ENCODE measurements around the gene POMZP3.
"Not testable (repeated sequence)": the region's sequence is repeated elsewhere in the genome, so short reads cannot be mapped to it uniquely, and the experiment has no call there.

DNA sequence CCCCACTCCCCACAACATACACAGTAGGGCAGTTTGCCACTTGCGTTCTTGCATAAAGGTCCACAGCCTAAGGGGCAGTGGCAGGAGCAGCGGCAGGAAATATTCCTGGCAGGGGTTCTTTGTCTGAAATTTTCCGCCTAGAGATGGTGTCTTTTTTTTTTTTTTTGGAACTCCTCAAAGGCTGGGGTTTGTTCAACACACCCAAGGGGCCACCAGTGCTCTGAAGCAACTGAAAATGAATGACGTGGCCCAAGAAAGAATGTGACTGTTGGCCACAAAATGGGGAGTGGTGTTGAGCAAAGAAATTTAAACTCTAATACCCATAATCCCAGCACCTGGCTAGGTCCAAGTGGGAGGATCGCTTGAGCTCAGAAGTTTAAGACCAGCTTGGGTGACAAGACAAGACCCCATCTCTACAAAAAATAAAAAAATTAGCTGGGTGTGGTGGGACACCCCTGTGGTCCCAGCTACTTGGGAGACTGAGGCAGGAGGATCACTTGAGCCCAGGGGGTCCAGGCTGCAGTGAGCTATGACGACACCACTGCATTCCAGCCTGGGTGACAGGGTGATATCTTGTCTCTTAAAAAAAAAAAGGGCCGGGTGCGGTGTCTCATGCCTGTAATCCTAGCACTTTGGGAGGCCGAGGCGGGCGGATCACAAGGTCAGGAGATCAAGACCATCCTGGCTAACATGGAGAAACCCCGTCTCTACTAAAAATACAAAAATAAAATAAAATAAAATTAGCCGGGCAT, 7.5 kb downstream of the POMZP3 start:
- not testable (repeated sequence) for TF ChIP-seq ZNF660 (tag by site-specific recombination; IDR thresholded peaks at IDR 0.05); GLIS1 (tag by site-specific recombination; IDR thresholded peaks at IDR 0.05); ZNF274 (IDR thresholded peaks at IDR 0.05; ENCODE audit: low read length); ZNF274 (tag by site-specific recombination; IDR thresholded peaks at IDR 0.05; ENCODE audit: borderline replicate concordance); SCRT2 (tag by site-specific recombination; IDR thresholded peaks at IDR 0.05); MZF1 (tag by site-specific recombination; IDR thresholded peaks at IDR 0.05; ENCODE audit: borderline replicate concordance)
